HG03135 (cell line): ENCODE data around the gene MSI1.

Experiments
- ATAC-seq: cut with Tn5 transposase; IDR thresholded peaks from one replicate; pipeline ENCODE4 v1.9.1; 2021; ENCODE audit warnings: mild to moderate bottlenecking, moderate library complexity; ENCODE audit not compliant: unreplicated experiment

MSI1 gene

GRCh38 chr12:120377611-120378010, 8.6 kb upstream of the MSI1 start:
- ATAC-seq: no peak

- no peak for ATAC-seq
These were observed 8.1 kb upstream of the MSI1 start for GRCh38 chr12:120376934-120377572.

- no peak for ATAC-seq
These were observed 7.5 kb upstream of the MSI1 start for GRCh38 chr12:120376416-120376815.

GRCh38 chr12:120376009-120376408, 7.0 kb upstream of the MSI1 start:
- ATAC-seq: no peak

GRCh38 chr12:120373683-120374082, 4.7 kb upstream of the MSI1 start:
- no peak for ATAC-seq

GRCh38 chr12:120370343-120371243, 1.6 kb upstream of the MSI1 start:
- no peak for ATAC-seq

GRCh38 chr12:120369603-120370342, 809 bp upstream of the MSI1 start:
- no peak for ATAC-seq

- ATAC-seq: no peak
These were observed 808 bp downstream of the MSI1 start for GRCh38 chr12:120367924-120368788.

- ATAC-seq: no peak
These were observed 1.6 kb downstream of the MSI1 start for GRCh38 chr12:120367233-120367923.

- no peak for ATAC-seq
These were observed 2.1 kb downstream of the MSI1 start for GRCh38 chr12:120366845-120367232.

- no peak for ATAC-seq
These were observed 2.6 kb downstream of the MSI1 start for GRCh38 chr12:120366341-120366705.

- ATAC-seq: no peak
These were observed 3.2 kb downstream of the MSI1 start for GRCh38 chr12:120365675-120366340.

- no peak for ATAC-seq
These were observed 4.5 kb downstream of the MSI1 start for GRCh38 chr12:120364487-120364886.

GRCh38 chr12:120363274-120363855, 5.6 kb downstream of the MSI1 start:
- no peak for ATAC-seq

GRCh38 chr12:120362516-120363273, 6.3 kb downstream of the MSI1 start:
- ATAC-seq: no peak

GRCh38 chr12:120361506-120362208, 7.3 kb downstream of the MSI1 start:
- no peak for ATAC-seq

- no peak for ATAC-seq
These were observed 9.8 kb downstream of the MSI1 start for GRCh38 chr12:120359128-120359527.
